Measurements from ENCODE around the gene ERG. TPM values are rescaled to one million over a fixed set of nuclear protein-coding genes. Genes with fewer than 3 reads are reported as not detected.

Gene ERG
- total RNA-seq, 1 experiment from 2014 or later: 0.11 TPM

DNA sequence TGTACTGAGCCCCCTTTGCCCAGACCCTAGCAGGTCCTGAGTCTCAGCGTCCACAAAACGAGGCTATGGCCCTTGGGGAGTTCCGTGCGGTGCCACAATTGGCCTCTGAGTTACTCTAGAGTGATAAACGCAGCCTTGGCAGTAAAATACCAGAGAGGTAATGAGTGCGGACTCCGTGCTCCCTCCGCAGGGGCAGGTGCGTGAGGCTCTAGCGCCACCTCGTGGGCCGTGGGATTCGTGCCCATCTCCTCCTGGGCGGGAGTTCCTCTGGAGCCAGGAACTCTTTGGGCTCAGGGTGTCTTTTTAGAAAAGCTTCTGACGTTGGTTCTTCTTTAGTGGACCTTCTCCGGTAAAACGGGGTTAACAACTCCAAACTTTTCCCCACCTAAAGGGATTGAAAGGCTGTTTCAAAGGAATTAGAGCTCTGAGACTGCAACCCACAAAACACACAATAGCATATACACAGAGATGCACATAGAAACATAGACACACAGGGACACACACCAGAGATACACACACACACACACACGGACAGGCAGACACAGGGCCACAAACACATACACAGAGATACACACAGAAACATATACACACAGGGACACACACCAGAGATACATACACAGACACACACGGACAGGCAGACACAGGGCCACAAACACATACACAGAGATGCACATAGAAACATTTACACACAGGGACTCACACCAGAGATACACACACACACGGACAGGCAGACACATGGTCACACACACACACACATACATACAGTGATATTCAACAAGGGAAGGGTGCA is 142.1 kb downstream of the ERG start:
- no peak overlapping the region for H4K5ac ChIP-seq (ENCODE audit: insufficient read length, low read depth, low read length)
- no peak overlapping the region for H2BK20ac ChIP-seq (ENCODE audit: low read depth, low read length, poor library complexity, severe bottlenecking)
- H3K9me3 Mint-ChIP-seq: peaks cover 2% of the 10 kb centered on the region in 2 experiments; a peak in 1 of 5 replicates
- H3K18ac ChIP-seq (ENCODE audit: insufficient read length, low read depth, low read length): no peak overlapping the region
- peaks cover 35% of the 10 kb centered on the region for H3K27me3 Mint-ChIP-seq (ENCODE audit: low read depth)
- H3K9me3 ChIP-seq (ENCODE audit: control insufficient read depth, low read depth, low read length): no peaks in the 10 kb centered on the region
- no peak overlapping the region for H3K14ac ChIP-seq (ENCODE audit: insufficient read depth, low read length)
- H2BK12ac ChIP-seq (ENCODE audit: insufficient read length, low read depth, low read length): no peak overlapping the region
- H3K27ac ChIP-seq (ENCODE audit: insufficient read length, low read depth, low read length): no peak overlapping the region
- H3K27ac Mint-ChIP-seq: no peak overlapping the region
- no peak overlapping the region for H3K23ac ChIP-seq (ENCODE audit: insufficient read length, low read depth, low read length)
- H3K4me1 Mint-ChIP-seq: peaks cover 14 to 18% of the 10 kb centered on the region in 2 experiments
- H2AK5ac ChIP-seq (ENCODE audit: insufficient read length, low read length): no peak overlapping the region
- WGBS (ENCODE audit: extremely low coverage, insufficient read length, low lambda C conversion rate): no CpG with 5 or more reads among the region's 20 CpGs
- no peaks in the 10 kb centered on the region for H3K79me2 ChIP-seq (ENCODE audit: insufficient read depth, low read length)
- no peak overlapping the region for H4K8ac ChIP-seq (replicated peaks; ENCODE audit: insufficient read length, low read depth, low read length)
- no peaks in the 10 kb centered on the region for H3K36me3 Mint-ChIP-seq (ENCODE audit: insufficient read depth in 1 of 3, low read depth in 3 of 3)
- peak; percentile 83 for DNase-seq
- no peak overlapping the region for H2BK15ac ChIP-seq (ENCODE audit: low read depth, low read length)
- H4K91ac ChIP-seq (ENCODE audit: insufficient read length, low read depth, low read length): no peak overlapping the region
- H3K4me2 ChIP-seq (ENCODE audit: insufficient read depth, insufficient read length, low read length): no peak overlapping the region
- H3K4ac ChIP-seq (ENCODE audit: low read depth, low read length): no peak overlapping the region
- H3K4me1 ChIP-seq (ENCODE audit: insufficient read depth, low read length): peaks cover 9% of the 10 kb centered on the region; the same call in 1 of the 2 replicates
- no peaks in the 10 kb centered on the region for H3K79me1 ChIP-seq (ENCODE audit: insufficient read depth, low read depth, low read length, poor library complexity, severe bottlenecking)
- H4K20me1 ChIP-seq (ENCODE audit: control insufficient read depth, insufficient read depth, insufficient read length): no peaks in the 10 kb centered on the region
- H3T11ph ChIP-seq (ENCODE audit: low read length): no peak overlapping the region
- H2BK120ac ChIP-seq (ENCODE audit: low read depth, low read length, poor library complexity, severe bottlenecking): no peak overlapping the region
- peak; percentile 97 for TF ChIP-seq CTCF (conservative IDR thresholded peaks at IDR 0.05)
- no peak overlapping the region for H3K56ac ChIP-seq (ENCODE audit: insufficient read length, low read depth, low read length)
- H2AFZ ChIP-seq (ENCODE audit: low read length): no peak overlapping the region
- no peaks in the 10 kb centered on the region; the same call in 1 of the 2 replicates for H3K27me3 ChIP-seq (ENCODE audit: insufficient read depth, low read length)
- H2BK5ac ChIP-seq (ENCODE audit: insufficient read length, low read length): no peak overlapping the region
- H3K9ac ChIP-seq (ENCODE audit: extremely low read depth, insufficient read length, low read length): no peak overlapping the region
- H3K4me3 Mint-ChIP-seq: no peak overlapping the region
- H3K23me2 ChIP-seq (ENCODE audit: insufficient read length, low read depth, low read length, poor library complexity, severe bottlenecking): no peaks in the 10 kb centered on the region

All from H9 (cell line).